SJSA1 (cell line): ENCODE results near the gene CLEC11A. TPM values are rescaled to one million over a fixed set of nuclear protein-coding genes. Genes with fewer than 3 reads are reported as not detected.
"Not testable (repeated sequence)": the region's sequence is repeated elsewhere in the genome, so short reads cannot be mapped to it uniquely, and the experiment has no call there.

Experiments
- DNase-seq, 2 experiments: peaks; one replicate each; pipeline ENCODE4 v3.0.0-alpha.2; 2015 to 2020; ENCODE audit warnings: low spot score in 2 of 2, low read depth in 1 of 2
- H3K27ac ChIP-seq: fragments of 250-450 bp; sonication (Bioruptor Pico); 2 replicates; pipeline ENCODE4 v1.5.1; 2020; ENCODE audit warnings: mild to moderate bottlenecking, moderate library complexity
- H3K27me3 ChIP-seq: fragments of 250-450 bp; sonication (Bioruptor Pico); replicated peaks from 2 replicates; pipeline ENCODE4 v1.5.1; 2020; ENCODE audit warnings: mild to moderate bottlenecking, moderate library complexity
- H3K36me3 ChIP-seq: fragments of 250-450 bp; sonication (Bioruptor Pico); 2 replicates; pipeline ENCODE4 v1.5.1; 2020; ENCODE audit warnings: mild to moderate bottlenecking
- H3K4me1 ChIP-seq: fragments of 250-450 bp; sonication (Bioruptor Pico); replicated peaks from 2 replicates; pipeline ENCODE4 v1.6.1; 2021; ENCODE audit warnings: mild to moderate bottlenecking
- H3K4me3 ChIP-seq: fragments of 250-450 bp; sonication (Bioruptor Pico); 2 replicates; pipeline ENCODE4 v1.5.1; 2020; ENCODE audit warnings: mild to moderate bottlenecking
- H3K9me3 ChIP-seq: fragments of 250-450 bp; sonication (Bioruptor Pico); replicated peaks from 2 replicates; pipeline ENCODE4 v1.5.1; 2020; ENCODE audit warnings: mild to moderate bottlenecking
- total RNA-seq: library from RNA; depleted of rRNA; stranded (reverse); fragments of >200 nt; shearing (Covaris generic); gene quantifications from 2 replicates; pipeline ENCODE4 v1.2.3, GENCODE V29; 2014; rRNA removed

The CLEC11A gene
- total RNA-seq, 1 experiment from 2014 or later, result 1.7 TPM

GRCh38 chr19:50767263-50767662, 44.1 kb downstream of the CLEC11A start:
- H3K27ac ChIP-seq, DNase-seq, H3K27me3 ChIP-seq, H3K9me3 ChIP-seq, H3K4me3 ChIP-seq, H3K4me1 ChIP-seq, H3K36me3 ChIP-seq: not testable (repeated sequence)

GRCh38 chr19:50768277-50768676, 45.1 kb downstream of the CLEC11A start:
- Histone ChIP-seq H3K36me3 (no peaks in the 10 kb centered on the region), H3K4me1 (no peaks in the 10 kb centered on the region), H3K27me3 (peaks cover 5% of the 10 kb centered on the region), H3K9me3 (no peaks in the 10 kb centered on the region), H3K4me3 (no peak overlapping the region), H3K27ac (no peak overlapping the region)
- DNase-seq, result no peak

DNA sequence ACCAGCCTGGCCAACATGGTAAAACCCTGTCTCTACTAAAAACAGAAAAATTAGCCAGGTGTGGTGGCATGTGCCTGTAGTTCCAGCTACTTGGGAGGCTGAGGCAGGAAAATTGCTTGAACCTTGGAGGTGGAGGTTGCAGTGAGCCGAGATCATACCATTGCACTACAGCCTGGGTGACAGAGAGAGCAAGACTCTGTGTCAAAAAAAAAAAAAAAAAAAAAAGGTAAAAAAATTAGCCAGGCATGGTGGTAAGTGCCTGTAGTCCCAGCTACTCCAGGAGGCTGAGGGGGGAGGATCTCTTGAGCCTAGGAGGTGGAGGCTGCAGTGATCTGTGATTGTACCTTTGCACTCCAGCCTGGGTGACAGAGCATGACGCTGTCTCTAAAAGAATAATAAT, 47.0 kb downstream of the CLEC11A start, which contains the start of gene GPR32:
Gene GPR32, plus strand, starts transcription at position 301 of the 400 bp plus-strand sequence. CDS start 137 bp downstream, outside the sequence.
- not testable (repeated sequence) for H3K9me3 ChIP-seq, H3K36me3 ChIP-seq, H3K27ac ChIP-seq, H3K4me1 ChIP-seq, H3K4me3 ChIP-seq, H3K27me3 ChIP-seq, DNase-seq

- peaks cover 11% of the 10 kb centered on the region for H3K27me3 ChIP-seq
These were observed 47.7 kb downstream of the CLEC11A start for GRCh38 chr19:50770888-50771287.

GRCh38 chr19:50772476-50772875, 49.3 kb downstream of the CLEC11A start:
- Histone ChIP-seq H3K4me3 (no peak overlapping the region), H3K36me3 (no peaks in the 10 kb centered on the region), H3K27ac (no peak overlapping the region), H3K9me3 (no peaks in the 10 kb centered on the region), H3K4me1 (no peaks in the 10 kb centered on the region), H3K27me3 (peaks cover 22% of the 10 kb centered on the region)
- DNase-seq, result no peak

More at GRCh38 chr19:50770888-50771287, 47.7 kb downstream of the CLEC11A start:
- no peak overlapping the region for H3K27ac ChIP-seq
- H3K9me3 ChIP-seq, result no peaks in the 10 kb centered on the region
- no peaks in the 10 kb centered on the region for H3K4me1 ChIP-seq
- no peaks in the 10 kb centered on the region for H3K36me3 ChIP-seq
- no peak for DNase-seq
- no peak overlapping the region for H3K4me3 ChIP-seq

DNA sequence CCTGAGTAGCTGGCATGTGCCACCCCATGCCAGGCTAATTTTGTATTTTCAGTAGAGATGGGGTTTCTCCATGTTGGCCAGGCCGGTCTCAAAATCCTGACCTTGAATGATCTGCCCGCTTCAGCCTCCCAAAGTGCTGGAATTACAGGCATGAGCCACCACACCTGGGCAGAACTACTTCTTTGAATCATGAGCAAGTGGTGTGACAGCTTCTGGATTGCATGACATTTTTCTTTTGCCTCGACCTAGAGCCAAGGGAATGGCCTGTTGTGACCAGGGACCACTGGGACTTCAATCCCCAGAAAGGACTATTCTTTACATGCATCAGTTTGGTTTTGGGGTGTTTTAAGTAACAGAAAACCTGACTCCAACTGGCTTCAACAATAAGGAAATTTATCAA, 49.7 kb downstream of the CLEC11A start:
- not testable (repeated sequence) for H3K9me3 ChIP-seq, H3K4me1 ChIP-seq, H3K27ac ChIP-seq, H3K36me3 ChIP-seq, H3K4me3 ChIP-seq, DNase-seq
- H3K27me3 ChIP-seq, result peaks cover 26% of the 10 kb centered on the region

DNA sequence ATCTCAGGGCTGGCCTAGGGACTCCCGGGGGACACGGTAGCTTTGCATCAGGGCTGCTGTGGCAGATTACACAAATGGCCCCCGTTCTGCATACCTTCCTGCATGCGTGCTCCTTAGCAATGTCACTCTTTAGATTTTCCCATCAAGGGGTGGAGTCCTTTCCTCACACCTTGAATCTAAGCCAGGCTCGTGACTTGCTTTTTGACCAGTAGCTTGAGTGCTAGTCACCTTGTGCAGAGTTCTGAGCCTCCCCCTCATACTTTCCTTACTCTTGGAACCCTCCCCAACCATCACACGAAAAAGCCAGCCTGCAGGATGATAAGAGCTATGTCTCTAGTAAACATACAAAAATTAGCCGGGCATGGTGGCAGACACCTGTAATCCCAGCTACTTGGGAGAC, 50.3 kb downstream of the CLEC11A start:
- not testable (repeated sequence) for H3K36me3 ChIP-seq, H3K4me1 ChIP-seq, H3K9me3 ChIP-seq, H3K4me3 ChIP-seq, DNase-seq, H3K27ac ChIP-seq
- H3K27me3 ChIP-seq, result peaks cover 28% of the 10 kb centered on the region

Other genes starting within 250 kb of the CLEC11A start
- 67.3 and 86.0 TPM in 2 replicates for gene EMC10, start 246.9 kb upstream of the CLEC11A start, total RNA-seq
- not detected in 2 replicates for gene GARIN5A, start 246.5 kb upstream of the CLEC11A start, total RNA-seq
- 21.9 and 43.6 TPM in 2 replicates for gene JOSD2, start 212.2 kb upstream of the CLEC11A start, total RNA-seq
- gene ASPDH, start 209.5 kb upstream of the CLEC11A start, total RNA-seq, result not detected in 2 replicates
- gene LRRC4B, start 154.9 kb upstream of the CLEC11A start, total RNA-seq, result not detected in 2 replicates
- gene SYT3, start 83.5 kb upstream of the CLEC11A start, total RNA-seq, result not detected in 2 replicates
- not detected in 2 replicates for gene C19orf81, start 73.9 kb upstream of the CLEC11A start, total RNA-seq
- gene SHANK1, start 3.6 kb upstream of the CLEC11A start, total RNA-seq, result not detected in 2 replicates
- gene GPR32, start 47.1 kb downstream of the CLEC11A start, total RNA-seq, result not detected in 2 replicates
- not detected in 2 replicates for gene ACP4, start 67.1 kb downstream of the CLEC11A start, total RNA-seq
- not detected in 2 replicates for gene KLK1, start 100.4 kb downstream of the CLEC11A start, total RNA-seq
- gene KLK15, start 110.2 kb downstream of the CLEC11A start, total RNA-seq, result not detected in 2 replicates
- gene KLK3, start 131.6 kb downstream of the CLEC11A start, total RNA-seq, result not detected in 2 replicates
- not detected in 2 replicates for gene KLK2, start 150.1 kb downstream of the CLEC11A start, total RNA-seq
- not detected in 2 replicates for gene KLK4, start 188.0 kb downstream of the CLEC11A start, total RNA-seq
- not detected in 2 replicates for gene KLK5, start 229.7 kb downstream of the CLEC11A start, total RNA-seq
- gene KLK6, start 246.2 kb downstream of the CLEC11A start, total RNA-seq, result not detected in 2 replicates